Fibroblast of lung (primary cell): ENCODE results near the gene NUAK2.

Experiments
- EZH2 ChIP-seq: IDR thresholded peaks from 2 replicates; pipeline ENCODE4 v1.5.1; 2012; ENCODE audit warnings: low read length, control low read depth, mild to moderate bottlenecking; ENCODE audit errors: missing control alignments
- TF ChIP-seq, protein P1 (sequence below), 2 donors: IDR thresholded peaks in 1 of 2; conservative IDR thresholded peaks in 1 of 2; 1 replicate in 1 of 2; 2 replicates in 1 of 2; pipeline ENCODE4 v1.5.1; 2011 to 2012; ENCODE audit warnings: low read length in 2 of 2, control low read depth in 1 of 2, inconsistent platforms in 1 of 2, low read depth in 1 of 2, mild to moderate bottlenecking in 1 of 2

DNA sequence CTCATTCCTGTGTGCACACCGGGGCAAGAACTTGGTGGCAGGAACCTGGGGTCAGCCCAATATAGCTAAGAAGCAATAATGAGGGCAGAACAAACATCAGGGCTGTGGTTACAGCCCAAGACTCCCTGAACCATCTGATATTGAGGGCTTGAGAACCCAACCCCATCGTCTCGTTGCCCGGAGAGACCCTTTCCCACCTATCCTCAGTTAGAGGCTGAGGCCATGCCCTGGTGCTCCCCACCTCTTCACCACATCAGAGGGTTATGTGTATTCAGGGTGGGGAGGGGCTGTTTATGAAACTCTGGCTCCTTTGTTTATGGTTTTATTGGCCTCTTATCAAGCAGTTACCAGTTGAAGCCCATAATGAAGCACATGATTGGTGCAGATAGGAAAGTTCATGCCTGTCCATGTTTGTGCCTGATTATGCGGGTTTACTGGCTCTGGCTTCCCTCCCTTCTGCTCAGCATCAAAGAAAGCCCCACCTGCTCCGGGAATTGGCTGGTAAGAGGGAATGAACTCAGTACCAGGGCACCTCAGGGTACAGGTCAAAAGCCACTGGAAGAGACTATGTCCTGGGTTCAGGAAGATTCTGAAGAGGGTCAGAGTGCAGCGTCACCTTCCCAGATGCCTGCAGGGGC, 14.5 kb downstream of the NUAK2 start:
- TF ChIP-seq, protein P1, sequence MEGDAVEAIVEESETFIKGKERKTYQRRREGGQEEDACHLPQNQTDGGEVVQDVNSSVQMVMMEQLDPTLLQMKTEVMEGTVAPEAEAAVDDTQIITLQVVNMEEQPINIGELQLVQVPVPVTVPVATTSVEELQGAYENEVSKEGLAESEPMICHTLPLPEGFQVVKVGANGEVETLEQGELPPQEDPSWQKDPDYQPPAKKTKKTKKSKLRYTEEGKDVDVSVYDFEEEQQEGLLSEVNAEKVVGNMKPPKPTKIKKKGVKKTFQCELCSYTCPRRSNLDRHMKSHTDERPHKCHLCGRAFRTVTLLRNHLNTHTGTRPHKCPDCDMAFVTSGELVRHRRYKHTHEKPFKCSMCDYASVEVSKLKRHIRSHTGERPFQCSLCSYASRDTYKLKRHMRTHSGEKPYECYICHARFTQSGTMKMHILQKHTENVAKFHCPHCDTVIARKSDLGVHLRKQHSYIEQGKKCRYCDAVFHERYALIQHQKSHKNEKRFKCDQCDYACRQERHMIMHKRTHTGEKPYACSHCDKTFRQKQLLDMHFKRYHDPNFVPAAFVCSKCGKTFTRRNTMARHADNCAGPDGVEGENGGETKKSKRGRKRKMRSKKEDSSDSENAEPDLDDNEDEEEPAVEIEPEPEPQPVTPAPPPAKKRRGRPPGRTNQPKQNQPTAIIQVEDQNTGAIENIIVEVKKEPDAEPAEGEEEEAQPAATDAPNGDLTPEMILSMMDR (conservative IDR thresholded peaks at IDR 0.05 in 1 of 2, IDR thresholded peaks at IDR 0.05 in 1 of 2; ENCODE audit: low read depth in 1 of 2, low read length in 2 of 2), result no peak
- no peak for TF ChIP-seq EZH2
